Spleen (tissue), 11 donors: Measurements from ENCODE around the gene ABTB2. TPM values are rescaled to one million over a fixed set of nuclear protein-coding genes. Genes with fewer than 3 reads are reported as not detected.

ENCODE experiments used
- DNase-seq: peaks from one replicate; pipeline ENCODE4 v3.0.0-alpha.2; 2020
- H3K27ac ChIP-seq, 8 donors: fragments of 200-600 bp; sonication (generic) in 7 of 8; 1 replicate in 4 of 8; 2 replicates in 4 of 8; pipeline versions ENCODE4 v1.5.0 to v1.8.0; 2016 to 2021; ENCODE audit warnings: inconsistent platforms in 4 of 8, mild to moderate bottlenecking in 4 of 8, moderate library complexity in 1 of 8
- H3K27me3 ChIP-seq, 7 donors: fragments of 200-600 bp; sonication (generic) in 6 of 7; replicated peaks in 1 of 7; 1 replicate in 4 of 7; 2 replicates in 3 of 7; pipeline versions ENCODE4 v1.5.0 to v1.8.0; 2016 to 2021; ENCODE audit warnings: inconsistent platforms in 3 of 7, mild to moderate bottlenecking in 1 of 7
- H3K36me3 ChIP-seq, 6 donors: fragments of 200-600 bp; sonication (generic) in 5 of 6; 1 replicate in 4 of 6; 2 replicates in 2 of 6; pipeline versions ENCODE4 v1.5.0 to v1.8.0; 2016 to 2021; ENCODE audit warnings: inconsistent platforms in 2 of 6
- H3K4me1 ChIP-seq, 6 donors: fragments of 200-600 bp; sonication (generic) in 5 of 6; 1 replicate in 3 of 6; 2 replicates in 3 of 6; pipeline versions ENCODE4 v1.5.0 to v1.8.0; 2016 to 2021; ENCODE audit warnings: inconsistent platforms in 3 of 6
- H3K4me3 ChIP-seq, 8 donors: fragments of 200-600 bp; sonication (generic) in 7 of 8; 1 replicate in 4 of 8; 2 replicates in 4 of 8; pipeline versions ENCODE4 v1.5.0 to v1.8.0; 2016 to 2021; ENCODE audit warnings: inconsistent platforms in 4 of 8, mild to moderate bottlenecking in 4 of 8, moderate library complexity in 2 of 8
- H3K9me3 ChIP-seq, 8 donors: fragments of 200-600 bp; sonication (generic) in 7 of 8; 1 replicate in 4 of 8; 2 replicates in 4 of 8; pipeline versions ENCODE4 v1.5.0 to v1.8.0; 2016 to 2021; ENCODE audit warnings: inconsistent platforms in 4 of 8
- POLR2A ChIP-seq, 3 donors: fragments of 450-650 bp; IDR thresholded peaks; one replicate each; pipeline ENCODE4 v1.5.1; 2017; ENCODE audit warnings: antibody characterized with exemption in 3 of 3, mild to moderate bottlenecking in 1 of 3
- POLR2AphosphoS5 ChIP-seq, 3 donors: sonication (generic); formaldehyde crosslinking; IDR thresholded peaks; one replicate each; pipeline ENCODE4 v1.5.1; 2017; ENCODE audit warnings: antibody characterized with exemption in 3 of 3
- WGBS, 5 donors: extraction: QIAGEN DNeasy Blood & Tissue Kit in 3 of 5; methylation state at CpG; one replicate each; pipeline versions ENCODE4 v1.1.5 to v1.1.7; 2013 to 2018; 5-methylcytosine and 5-hydroxymethylcytosine counted together
- intact Hi-C: fragments of 100-400 bp; cut with DNase I; formaldehyde crosslinking; loops from one replicate; pipeline ENCODE4 v1.15.0; 2023; ENCODE audit warnings: low total_unique reads
- polyA plus RNA-seq, 3 donors: library from polyadenylated mRNA; stranded (reverse); fragments of 200-250 nt; gene quantifications; one replicate each; pipeline ENCODE4 v1.2.1, GENCODE V29; 2013
- total RNA-seq, 7 donors: library from RNA; depleted of rRNA in 3 of 7; stranded (reverse); fragments of >200 nt in 3 of 7; fragmentation: NEBNext Ultra II Directional in 4 of 7; extraction: Animal tissue kit (Norgen Biotek cat#: 25700) in 4 of 7; gene quantifications; one replicate each; pipeline versions ENCODE4 v1.1.0 to v1.2.1, GENCODE V29; 2016 to 2021
- TF ChIP-seq, protein P1 (sequence below), 11 experiments: fragments of 200-600 bp in 7 of 11; fragments of 450-650 bp in 4 of 11; sonication (generic) in 4 of 11; IDR thresholded peaks in 8 of 11; conservative IDR thresholded peaks in 3 of 11; 1 replicate in 7 of 11; 2 replicates in 4 of 11; pipeline versions ENCODE4 v1.4.0 to v1.8.0; 2016 to 2021; ENCODE audit warnings: antibody characterized with exemption in 11 of 11, inconsistent platforms in 4 of 11, mild to moderate bottlenecking in 1 of 11
- donor health status: healthy with polysubstance abuse.
- donor health status: DM: no; HTN: no; CAD: no; lungs with moderate emphysema.
- donor health status: DM: no; HTN: no; CAD: no.
- donor health status: Bipolar disorder and iron deficiency.
- donor health status: healthy.
- donor health status: DM: no; HTN: no; CAD: no.
- donor health status: DM: yes; HTN: yes; CAD: no.

Gene ABTB2
- total and polyA plus RNA-seq, 10 donors, result 0.41 to 2.9 (median 1.7) TPM

- Histone ChIP-seq H3K4me1 (peaks cover 0 to 8% (median 0%) of the 10 kb centered on the region in 6 donors), H3K27ac (no peak overlapping the region), H3K27me3 (no peaks in the 10 kb centered on the region), H3K4me3 (no peak overlapping the region), H3K9me3 (no peaks in the 10 kb centered on the region), H3K36me3 (no peaks in the 10 kb centered on the region)
- TF ChIP-seq POLR2A (IDR thresholded peaks at IDR 0.05) (no peak), POLR2AphosphoS5 (IDR thresholded peaks at IDR 0.05) (no peak)
- TF ChIP-seq, protein P1, sequence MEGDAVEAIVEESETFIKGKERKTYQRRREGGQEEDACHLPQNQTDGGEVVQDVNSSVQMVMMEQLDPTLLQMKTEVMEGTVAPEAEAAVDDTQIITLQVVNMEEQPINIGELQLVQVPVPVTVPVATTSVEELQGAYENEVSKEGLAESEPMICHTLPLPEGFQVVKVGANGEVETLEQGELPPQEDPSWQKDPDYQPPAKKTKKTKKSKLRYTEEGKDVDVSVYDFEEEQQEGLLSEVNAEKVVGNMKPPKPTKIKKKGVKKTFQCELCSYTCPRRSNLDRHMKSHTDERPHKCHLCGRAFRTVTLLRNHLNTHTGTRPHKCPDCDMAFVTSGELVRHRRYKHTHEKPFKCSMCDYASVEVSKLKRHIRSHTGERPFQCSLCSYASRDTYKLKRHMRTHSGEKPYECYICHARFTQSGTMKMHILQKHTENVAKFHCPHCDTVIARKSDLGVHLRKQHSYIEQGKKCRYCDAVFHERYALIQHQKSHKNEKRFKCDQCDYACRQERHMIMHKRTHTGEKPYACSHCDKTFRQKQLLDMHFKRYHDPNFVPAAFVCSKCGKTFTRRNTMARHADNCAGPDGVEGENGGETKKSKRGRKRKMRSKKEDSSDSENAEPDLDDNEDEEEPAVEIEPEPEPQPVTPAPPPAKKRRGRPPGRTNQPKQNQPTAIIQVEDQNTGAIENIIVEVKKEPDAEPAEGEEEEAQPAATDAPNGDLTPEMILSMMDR (IDR thresholded peaks at IDR 0.05 in 8 of 11, conservative IDR thresholded peaks at IDR 0.05 in 3 of 11), result no peak
- intact Hi-C loops, result no loop called here
- 69 to 85% (median 70%) methylated on average over 8 of the region's 8 CpGs for WGBS, 5 donors
- DNase-seq, result no peak
Measured at GRCh38 chr11:34344768-34345539, 12.9 kb downstream of the ABTB2 start.

GRCh38 chr11:34344410-34344767, 13.4 kb downstream of the ABTB2 start:
- intact Hi-C loops, result no loop called here
- TF ChIP-seq POLR2AphosphoS5 (IDR thresholded peaks at IDR 0.05), result no peak
- TF ChIP-seq, protein P1 (IDR thresholded peaks at IDR 0.05 in 8 of 11, conservative IDR thresholded peaks at IDR 0.05 in 3 of 11), result no peak
- no peak for TF ChIP-seq POLR2A (IDR thresholded peaks at IDR 0.05)
- WGBS, 5 donors, result 84 to 94% (median 90%) methylated on average over 6 of the region's 6 CpGs
- no peaks in the 10 kb centered on the region for H3K27me3 ChIP-seq
- H3K4me3 ChIP-seq, result no peak overlapping the region
- DNase-seq, result no peak
- H3K4me1 ChIP-seq, result peaks cover 0 to 13% (median 0%) of the 10 kb centered on the region in 6 donors
- H3K9me3 ChIP-seq, result no peaks in the 10 kb centered on the region
- H3K27ac ChIP-seq, result no peak overlapping the region
- no peaks in the 10 kb centered on the region for H3K36me3 ChIP-seq

- TF ChIP-seq POLR2AphosphoS5 (IDR thresholded peaks at IDR 0.05), result no peak
- no peak for TF ChIP-seq POLR2A (IDR thresholded peaks at IDR 0.05)
- TF ChIP-seq, protein P1 (IDR thresholded peaks at IDR 0.05 in 8 of 11, conservative IDR thresholded peaks at IDR 0.05 in 3 of 11), result no peak
- Histone ChIP-seq H3K4me3 (no peak overlapping the region), H3K27ac (no peak overlapping the region), H3K9me3 (no peaks in the 10 kb centered on the region), H3K4me1 (peaks cover 0 to 19% (median 0%) of the 10 kb centered on the region in 6 donors), H3K27me3 (no peaks in the 10 kb centered on the region), H3K36me3 (no peaks in the 10 kb centered on the region)
- 82 to 93% (median 89%) methylated on average over 6 of the region's 6 CpGs for WGBS, 5 donors
- intact Hi-C loops, result no loop called here
- no peak for DNase-seq
Measured at GRCh38 chr11:34343686-34344085, 14.1 kb downstream of the ABTB2 start.

- no peak overlapping the region for H3K4me3 ChIP-seq
- H3K27me3 ChIP-seq, result no peaks in the 10 kb centered on the region
- H3K4me1 ChIP-seq, result peaks cover 0 to 19% (median 0%) of the 10 kb centered on the region in 6 donors
- TF ChIP-seq POLR2AphosphoS5 (IDR thresholded peaks at IDR 0.05) (no peak), POLR2A (IDR thresholded peaks at IDR 0.05) (no peak)
- TF ChIP-seq, protein P1 (IDR thresholded peaks at IDR 0.05 in 8 of 11, conservative IDR thresholded peaks at IDR 0.05 in 3 of 11), result no peak
- no peaks in the 10 kb centered on the region for H3K9me3 ChIP-seq
- intact Hi-C loops, result no loop called here
- no peak for DNase-seq
- H3K36me3 ChIP-seq, result no peaks in the 10 kb centered on the region
- no peak overlapping the region for H3K27ac ChIP-seq
- WGBS, 5 donors, result 93 to 100% (median 98%) methylated on average over 3 of the region's 3 CpGs
Measured at GRCh38 chr11:34343153-34343552, 14.7 kb downstream of the ABTB2 start.
